ENCODE data around the gene CNR2.

GRCh38 chr1:23906731-23907130 is 6.4 kb downstream of the CNR2 start:
- TF ChIP-seq CTCF (IDR thresholded peaks at IDR 0.05) (no peak), POLR2A (IDR thresholded peaks at IDR 0.05) (no peak)

All from body of pancreas (tissue), 4 donors.